GM18907 (cell line): ENCODE data around the gene TMEM88.
"Not testable (repeated sequence)": the region's sequence is repeated elsewhere in the genome, so short reads cannot be mapped to it uniquely, and the experiment has no call there.

ENCODE experiments used
- ATAC-seq: cut with Tn5 transposase; IDR thresholded peaks from one replicate; pipeline ENCODE4 v1.9.1; 2021; ENCODE audit warnings: mild to moderate bottlenecking, moderate library complexity; ENCODE audit not compliant: unreplicated experiment

The TMEM88 gene

GRCh38 chr17:7854851-7855659 lies at the start of gene TMEM88:
Gene TMEM88 (plus strand): TSS chr17:7855066. CDS start chr17:7855075, 9 bp downstream.
- no peak for ATAC-seq

- ATAC-seq = no peak
These were observed 48.3 kb upstream of the TMEM88 start for GRCh38 chr17:7806587-7806986.

- no peak for ATAC-seq
These were observed 47.7 kb upstream of the TMEM88 start for GRCh38 chr17:7807206-7807605.

- ATAC-seq = no peak
These were observed 45.6 kb upstream of the TMEM88 start for GRCh38 chr17:7809086-7809790.

- ATAC-seq = not testable (repeated sequence)
These were observed 45.0 kb upstream of the TMEM88 start for GRCh38 chr17:7809791-7810343.

- ATAC-seq = no peak
These were observed 43.6 kb upstream of the TMEM88 start for GRCh38 chr17:7811251-7811650.

- no peak for ATAC-seq
These were observed 39.9 kb upstream of the TMEM88 start for GRCh38 chr17:7814969-7815368.

GRCh38 chr17:7816926-7817642 lies 37.8 kb upstream of the TMEM88 start:
- no peak for ATAC-seq

GRCh38 chr17:7817643-7817964 lies 37.3 kb upstream of the TMEM88 start:
- no peak for ATAC-seq

- ATAC-seq = no peak
These were observed 36.8 kb upstream of the TMEM88 start for GRCh38 chr17:7818026-7818425.

- ATAC-seq = no peak
These were observed 35.9 kb upstream of the TMEM88 start for GRCh38 chr17:7818746-7819645.

- no peak for ATAC-seq
These were observed 34.6 kb upstream of the TMEM88 start for GRCh38 chr17:7820231-7820630.

- no peak for ATAC-seq
These were observed 32.7 kb upstream of the TMEM88 start for GRCh38 chr17:7822126-7822525.

- no peak for ATAC-seq
These were observed 31.3 kb upstream of the TMEM88 start for GRCh38 chr17:7823581-7824001.

- no peak for ATAC-seq
These were observed 30.6 kb upstream of the TMEM88 start for GRCh38 chr17:7824021-7824924.

- ATAC-seq = no peak
These were observed 29.5 kb upstream of the TMEM88 start for GRCh38 chr17:7825206-7825990.

- ATAC-seq = no peak
These were observed 24.2 kb upstream of the TMEM88 start for GRCh38 chr17:7830616-7831015.

GRCh38 chr17:7831233-7831632 lies 23.6 kb upstream of the TMEM88 start:
- no peak for ATAC-seq

- no peak for ATAC-seq
These were observed 22.4 kb upstream of the TMEM88 start for GRCh38 chr17:7832431-7832830.
